Stimulated activated naive CD4-positive, alpha-beta T cell (primary cell): ENCODE data around the gene ZNHIT2.
A peak's percentile ranks its signal among the peaks of the same experiment; 100 is the strongest.
"Not testable (repeated sequence)": the region's sequence is repeated elsewhere in the genome, so short reads cannot be mapped to it uniquely, and the experiment has no call there.

Experiments
- DNase-seq, 6 experiments: peaks; one replicate each; lab custom pipeline; 2025; lab: John Stamatoyannopoulos, UW

The ZNHIT2 gene

GRCh38 chr11:65117206-65118096, at the start of gene ZNHIT2:
Gene ZNHIT2 (minus strand): TSS chr11:65117701. CDS start chr11:65117653, 48 bp downstream.
- peak; percentile 98 to 100 (median 100) for DNase-seq

GRCh38 chr11:65166893-65167292, 49.4 kb upstream of the ZNHIT2 start:
- DNase-seq = no peak

GRCh38 chr11:65165410-65166317, 48.2 kb upstream of the ZNHIT2 start:
- DNase-seq = no peak

- DNase-seq = no peak
These were observed 46.2 kb upstream of the ZNHIT2 start for GRCh38 chr11:65163684-65164083.

- no peak for DNase-seq
These were observed 43.1 kb upstream of the ZNHIT2 start for GRCh38 chr11:65160643-65161042.

GRCh38 chr11:65159012-65159411, 41.5 kb upstream of the ZNHIT2 start:
- DNase-seq = no peak

- no peak for DNase-seq
These were observed 39.8 kb upstream of the ZNHIT2 start for GRCh38 chr11:65157336-65157735.

- no peak for DNase-seq
These were observed 39.4 kb upstream of the ZNHIT2 start for GRCh38 chr11:65156926-65157325.

GRCh38 chr11:65156256-65156655, 38.8 kb upstream of the ZNHIT2 start:
- DNase-seq = no peak

GRCh38 chr11:65152122-65152521, 34.6 kb upstream of the ZNHIT2 start:
- no peak for DNase-seq

GRCh38 chr11:65151331-65151899, 33.9 kb upstream of the ZNHIT2 start:
- DNase-seq = no peak

- no peak for DNase-seq
These were observed 33.2 kb upstream of the ZNHIT2 start for GRCh38 chr11:65150509-65151299.

- not testable (repeated sequence) for DNase-seq
These were observed 32.6 kb upstream of the ZNHIT2 start for GRCh38 chr11:65150131-65150508.

- DNase-seq = no peak
These were observed 31.2 kb upstream of the ZNHIT2 start for GRCh38 chr11:65148657-65149056.

GRCh38 chr11:65147352-65148075, 30.0 kb upstream of the ZNHIT2 start:
- no peak for DNase-seq

GRCh38 chr11:65141896-65142494, 24.5 kb upstream of the ZNHIT2 start:
- DNase-seq = no peak

GRCh38 chr11:65136515-65137096, 19.1 kb upstream of the ZNHIT2 start:
- DNase-seq = no peak

- DNase-seq = peak in 1 of 6 experiments; percentile 50
These were observed 18.2 kb upstream of the ZNHIT2 start for GRCh38 chr11:65135633-65136145.

GRCh38 chr11:65134952-65135632, 17.6 kb upstream of the ZNHIT2 start:
- peak; percentile 81 to 97 (median 88) for DNase-seq
